ENCODE measurements around the gene GTF2F1. TPM values are rescaled to one million over a fixed set of nuclear protein-coding genes. Genes with fewer than 3 reads are reported as not detected.
A peak's percentile ranks its signal among the peaks of the same experiment; 100 is the strongest.
"Not testable (repeated sequence)": the region's sequence is repeated elsewhere in the genome, so short reads cannot be mapped to it uniquely, and the experiment has no call there.

Gene GTF2F1
- total and polyA plus RNA-seq, 7 experiments from 2014 or later, result 17.9 to 71.6 (median 60.4) TPM

GRCh38 chr19:6355321-6356040 lies 37.5 kb downstream of the GTF2F1 start:
- ATAC-seq; H3K9me3 ChIP-seq (ENCODE audit: control insufficient read depth in 2 of 3, low read length in 3 of 3); intact Hi-C loops (cut with micrococcal nuclease); H3K4me3 ChIP-seq (ENCODE audit: low read length); H3K27me3 Mint-ChIP-seq; CTCF ChIA-PET; DNase-seq; H3K4me3 Mint-ChIP-seq; H3K9me3 Mint-ChIP-seq; H3K27ac ChIP-seq (ENCODE audit: low read depth, low read length); H3K27ac Mint-ChIP-seq; H3K4me1 ChIP-seq (ENCODE audit: control insufficient read depth in 2 of 2, insufficient read depth in 2 of 2, low read length in 2 of 2); H3K27me3 ChIP-seq (ENCODE audit: control insufficient read depth in 2 of 2, insufficient read depth in 2 of 2, low read length in 2 of 2); POLR2A ChIA-PET: not testable (repeated sequence)
- peaks cover 0 to 27% (median 15%) of the 10 kb centered on the region in 5 donors for H3K36me3 Mint-ChIP-seq
- peaks cover 0 to 12% (median 5%) of the 10 kb centered on the region in 7 donors for H3K4me1 Mint-ChIP-seq
- H3K36me3 ChIP-seq (ENCODE audit: control insufficient read depth in 2 of 3, insufficient read depth in 3 of 3, low read length in 3 of 3), result peaks cover 0 to 25% (median 0%) of the 10 kb centered on the region in 3 experiments

GRCh38 chr19:6354098-6354674 lies 38.8 kb downstream of the GTF2F1 start:
- POLR2A ChIA-PET, result no interaction called here
- CTCF ChIA-PET, result no interaction called here
- H3K27me3 Mint-ChIP-seq, result no peaks in the 10 kb centered on the region

GRCh38 chr19:6352381-6353165 lies 40.4 kb downstream of the GTF2F1 start:
- DNase-seq, result no peak
- POLR2A ChIA-PET, result interaction anchor here (0.6 kb wide), 1 partner anchor 847 kb away, joined by 4 read pairs; no protein-coding TSS in a partner anchor
- H3K9me3 ChIP-seq (ENCODE audit: control insufficient read depth in 2 of 3, low read length in 3 of 3), result no peaks in the 10 kb centered on the region
- intact Hi-C loops (cut with micrococcal nuclease), result no loop called here
- H3K36me3 ChIP-seq (ENCODE audit: control insufficient read depth in 2 of 3, insufficient read depth in 3 of 3, low read length in 3 of 3), result peaks cover 0 to 30% (median 4%) of the 10 kb centered on the region in 3 experiments
- ATAC-seq, result no peak
- H3K36me3 Mint-ChIP-seq, result peaks cover 0 to 21% (median 12%) of the 10 kb centered on the region in 5 donors
- no peak overlapping the region for H3K4me3 ChIP-seq (ENCODE audit: low read length)
- peaks cover 0 to 4% (median 0%) of the 10 kb centered on the region in 7 donors for H3K4me1 Mint-ChIP-seq
- peak overlapping the region in 1 of 9 donors; percentile 30 for H3K27ac Mint-ChIP-seq
- H3K4me1 ChIP-seq (ENCODE audit: control insufficient read depth in 2 of 2, insufficient read depth in 2 of 2, low read length in 2 of 2), result no peaks in the 10 kb centered on the region
- CTCF ChIA-PET, result interaction anchor here (1.0 kb wide), 1 partner anchor 72 kb away, joined by 3 read pairs; no protein-coding TSS in a partner anchor
- H3K27me3 Mint-ChIP-seq, result no peaks in the 10 kb centered on the region
- no peaks in the 10 kb centered on the region for H3K27me3 ChIP-seq (ENCODE audit: control insufficient read depth in 2 of 2, insufficient read depth in 2 of 2, low read length in 2 of 2)
- H3K4me3 Mint-ChIP-seq, result no peak overlapping the region
- no peaks in the 10 kb centered on the region for H3K9me3 Mint-ChIP-seq
- no peak overlapping the region for H3K27ac ChIP-seq (ENCODE audit: low read depth, low read length)

More at GRCh38 chr19:6354098-6354674, 38.8 kb downstream of the GTF2F1 start:
- Mint-ChIP-seq H3K27ac (no peak overlapping the region), H3K9me3 (no peaks in the 10 kb centered on the region), H3K4me1 (peaks cover 0 to 5% (median 0%) of the 10 kb centered on the region in 7 donors), H3K36me3 (peaks cover 0 to 20% (median 15%) of the 10 kb centered on the region in 5 donors), H3K4me3 (no peak overlapping the region)
- intact Hi-C loops (cut with micrococcal nuclease), result no loop called here
- H3K36me3 ChIP-seq (ENCODE audit: control insufficient read depth in 2 of 3, insufficient read depth in 3 of 3, low read length in 3 of 3), result peaks cover 0 to 34% (median 0%) of the 10 kb centered on the region in 3 experiments
- DNase-seq, result no peak
- no peaks in the 10 kb centered on the region for H3K9me3 ChIP-seq (ENCODE audit: control insufficient read depth in 2 of 3, low read length in 3 of 3)
- H3K4me1 ChIP-seq (ENCODE audit: control insufficient read depth in 2 of 2, insufficient read depth in 2 of 2, low read length in 2 of 2), result no peaks in the 10 kb centered on the region
- no peaks in the 10 kb centered on the region for H3K27me3 ChIP-seq (ENCODE audit: control insufficient read depth in 2 of 2, insufficient read depth in 2 of 2, low read length in 2 of 2)
- ATAC-seq, result no peak
- no peak overlapping the region for H3K4me3 ChIP-seq (ENCODE audit: low read length)
- H3K27ac ChIP-seq (ENCODE audit: low read depth, low read length), result no peak overlapping the region

- Histone ChIP-seq H3K27me3 (ENCODE audit: control insufficient read depth in 2 of 2, insufficient read depth in 2 of 2, low read length in 2 of 2) (no peaks in the 10 kb centered on the region), H3K4me1 (ENCODE audit: control insufficient read depth in 2 of 2, insufficient read depth in 2 of 2, low read length in 2 of 2) (no peaks in the 10 kb centered on the region), H3K36me3 (ENCODE audit: control insufficient read depth in 2 of 3, insufficient read depth in 3 of 3, low read length in 3 of 3) (peaks cover 0 to 40% (median 4%) of the 10 kb centered on the region in 3 experiments), H3K27ac (ENCODE audit: low read depth, low read length) (no peak overlapping the region), H3K4me3 (ENCODE audit: low read length) (no peak overlapping the region), H3K9me3 (ENCODE audit: control insufficient read depth in 2 of 3, low read length in 3 of 3) (no peaks in the 10 kb centered on the region)
- POLR2A ChIA-PET, result no interaction called here
- no peak for DNase-seq
- H3K4me3 Mint-ChIP-seq, result no peak overlapping the region
- no peaks in the 10 kb centered on the region for H3K9me3 Mint-ChIP-seq
- H3K27me3 Mint-ChIP-seq, result no peaks in the 10 kb centered on the region
- intact Hi-C loops (cut with micrococcal nuclease), result no loop called here
- peaks cover 4 to 21% (median 11%) of the 10 kb centered on the region in 5 donors for H3K36me3 Mint-ChIP-seq
- ATAC-seq, result no peak
- CTCF ChIA-PET, result no interaction called here
- H3K27ac Mint-ChIP-seq, result no peak overlapping the region
- H3K4me1 Mint-ChIP-seq, result peaks cover 0 to 3% (median 0%) of the 10 kb centered on the region in 7 donors
These were observed 42.3 kb downstream of the GTF2F1 start for GRCh38 chr19:6350688-6351087.

- H3K9me3 Mint-ChIP-seq; intact Hi-C loops (cut with micrococcal nuclease); H3K4me3 ChIP-seq (ENCODE audit: low read length); ATAC-seq; H3K27me3 ChIP-seq (ENCODE audit: control insufficient read depth in 2 of 2, insufficient read depth in 2 of 2, low read length in 2 of 2); DNase-seq; H3K9me3 ChIP-seq (ENCODE audit: control insufficient read depth in 2 of 3, low read length in 3 of 3); H3K27me3 Mint-ChIP-seq; H3K4me1 Mint-ChIP-seq; H3K27ac ChIP-seq (ENCODE audit: low read depth, low read length); H3K4me1 ChIP-seq (ENCODE audit: control insufficient read depth in 2 of 2, insufficient read depth in 2 of 2, low read length in 2 of 2); H3K4me3 Mint-ChIP-seq: not testable (repeated sequence)
- Mint-ChIP-seq H3K36me3 (peaks cover 4 to 21% (median 11%) of the 10 kb centered on the region in 5 donors), H3K27ac (peak overlapping the region in 1 of 9 donors; percentile 40)
- ChIA-PET POLR2A (interaction anchor here (0.6 kb wide), 1 partner anchor 21 kb away, joined by 3 read pairs; no protein-coding TSS in a partner anchor), CTCF (interaction anchor here (0.6 kb wide), 1 partner anchor 18 kb away, joined by 4 read pairs; no protein-coding TSS in a partner anchor)
- peaks cover 0 to 40% (median 4%) of the 10 kb centered on the region in 3 experiments for H3K36me3 ChIP-seq (ENCODE audit: control insufficient read depth in 2 of 3, insufficient read depth in 3 of 3, low read length in 3 of 3)
These were observed 43.7 kb downstream of the GTF2F1 start for GRCh38 chr19:6349271-6349670.

- H3K36me3 Mint-ChIP-seq, result peaks cover 4 to 24% (median 10%) of the 10 kb centered on the region in 5 donors
- no peak overlapping the region for H3K27ac Mint-ChIP-seq
- intact Hi-C loops (cut with micrococcal nuclease), result no loop called here
- no peak for DNase-seq
- H3K9me3 ChIP-seq (ENCODE audit: control insufficient read depth in 2 of 3, low read length in 3 of 3), result peaks cover 0 to 3% (median 0%) of the 10 kb centered on the region in 3 experiments
- peaks cover 0 to 6% (median 0%) of the 10 kb centered on the region in 7 donors for H3K4me1 Mint-ChIP-seq
- POLR2A ChIA-PET, result no interaction called here
- no peaks in the 10 kb centered on the region for H3K27me3 Mint-ChIP-seq
- CTCF ChIA-PET, result no interaction called here
- H3K4me3 Mint-ChIP-seq, result no peak overlapping the region
- peaks cover 0 to 28% (median 6%) of the 10 kb centered on the region in 3 experiments for H3K36me3 ChIP-seq (ENCODE audit: control insufficient read depth in 2 of 3, insufficient read depth in 3 of 3, low read length in 3 of 3)
- no peak overlapping the region for H3K4me3 ChIP-seq (ENCODE audit: low read length)
- no peaks in the 10 kb centered on the region for H3K4me1 ChIP-seq (ENCODE audit: control insufficient read depth in 2 of 2, insufficient read depth in 2 of 2, low read length in 2 of 2)
- H3K27ac ChIP-seq (ENCODE audit: low read depth, low read length), result no peak overlapping the region
- no peak for ATAC-seq
- peaks cover 0 to 10% (median 0%) of the 10 kb centered on the region in 11 donors for H3K9me3 Mint-ChIP-seq
- no peaks in the 10 kb centered on the region for H3K27me3 ChIP-seq (ENCODE audit: control insufficient read depth in 2 of 2, insufficient read depth in 2 of 2, low read length in 2 of 2)
These were observed 49.5 kb downstream of the GTF2F1 start for GRCh38 chr19:6343462-6343861.
